Measurements from ENCODE around the gene RETREG1. TPM values are rescaled to one million over a fixed set of nuclear protein-coding genes. Genes with fewer than 3 reads are reported as not detected.

RETREG1 gene
- total RNA-seq, 1 donor from 2014 or later: 15.8 TPM

DNA sequence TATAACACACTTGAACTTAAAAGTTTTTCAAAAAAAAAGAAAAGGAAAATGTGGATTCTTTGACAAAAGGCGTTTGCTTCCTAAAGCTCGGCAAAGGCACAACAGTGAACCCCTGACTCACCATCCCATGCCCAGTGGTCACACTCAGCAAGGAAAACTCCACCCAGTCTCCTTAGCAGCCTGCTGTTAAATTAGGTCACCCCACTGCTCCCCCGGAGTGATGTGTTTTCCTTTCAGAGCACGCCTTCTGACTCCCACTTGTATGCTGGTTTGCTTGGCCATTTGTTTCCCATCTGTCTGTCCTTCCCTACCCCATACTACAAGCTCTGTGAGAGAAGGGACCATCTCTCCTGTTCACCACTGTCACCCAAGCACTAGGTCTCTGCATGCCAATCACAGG lies 23.8 kb downstream of the RETREG1 start:
- DNase-seq (ENCODE audit: low spot score): no peak
- TF ChIP-seq, protein P1, sequence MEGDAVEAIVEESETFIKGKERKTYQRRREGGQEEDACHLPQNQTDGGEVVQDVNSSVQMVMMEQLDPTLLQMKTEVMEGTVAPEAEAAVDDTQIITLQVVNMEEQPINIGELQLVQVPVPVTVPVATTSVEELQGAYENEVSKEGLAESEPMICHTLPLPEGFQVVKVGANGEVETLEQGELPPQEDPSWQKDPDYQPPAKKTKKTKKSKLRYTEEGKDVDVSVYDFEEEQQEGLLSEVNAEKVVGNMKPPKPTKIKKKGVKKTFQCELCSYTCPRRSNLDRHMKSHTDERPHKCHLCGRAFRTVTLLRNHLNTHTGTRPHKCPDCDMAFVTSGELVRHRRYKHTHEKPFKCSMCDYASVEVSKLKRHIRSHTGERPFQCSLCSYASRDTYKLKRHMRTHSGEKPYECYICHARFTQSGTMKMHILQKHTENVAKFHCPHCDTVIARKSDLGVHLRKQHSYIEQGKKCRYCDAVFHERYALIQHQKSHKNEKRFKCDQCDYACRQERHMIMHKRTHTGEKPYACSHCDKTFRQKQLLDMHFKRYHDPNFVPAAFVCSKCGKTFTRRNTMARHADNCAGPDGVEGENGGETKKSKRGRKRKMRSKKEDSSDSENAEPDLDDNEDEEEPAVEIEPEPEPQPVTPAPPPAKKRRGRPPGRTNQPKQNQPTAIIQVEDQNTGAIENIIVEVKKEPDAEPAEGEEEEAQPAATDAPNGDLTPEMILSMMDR (IDR thresholded peaks at IDR 0.05; ENCODE audit: unreplicated experiment): no peak
- H3K4me1 Mint-ChIP-seq (ENCODE audit: unreplicated experiment): peaks cover 23% of the 10 kb centered on the region
- H3K27ac Mint-ChIP-seq (ENCODE audit: unreplicated experiment): no peak overlapping the region
- H3K4me3 Mint-ChIP-seq (ENCODE audit: unreplicated experiment): no peak overlapping the region
- H3K36me3 Mint-ChIP-seq (ENCODE audit: low read depth, unreplicated experiment): peaks cover 2% of the 10 kb centered on the region
- no peaks in the 10 kb centered on the region for H3K9me3 Mint-ChIP-seq (ENCODE audit: unreplicated experiment)
- H3K27me3 Mint-ChIP-seq (ENCODE audit: unreplicated experiment): no peaks in the 10 kb centered on the region

GRCh38 chr5:16592255-16592654 lies 24.5 kb downstream of the RETREG1 start:
- H3K27ac Mint-ChIP-seq (ENCODE audit: unreplicated experiment): no peak overlapping the region
- no peak overlapping the region for H3K4me3 Mint-ChIP-seq (ENCODE audit: unreplicated experiment)

GRCh38 chr5:16590685-16591084 lies 26.1 kb downstream of the RETREG1 start:
- H3K4me3 Mint-ChIP-seq (ENCODE audit: unreplicated experiment): no peak overlapping the region
- no peaks in the 10 kb centered on the region for H3K9me3 Mint-ChIP-seq (ENCODE audit: unreplicated experiment)
- peaks cover 23% of the 10 kb centered on the region for H3K4me1 Mint-ChIP-seq (ENCODE audit: unreplicated experiment)
- peaks cover 1% of the 10 kb centered on the region for H3K27me3 Mint-ChIP-seq (ENCODE audit: unreplicated experiment)
- no peak overlapping the region for H3K27ac Mint-ChIP-seq (ENCODE audit: unreplicated experiment)
- TF ChIP-seq, protein P1 (IDR thresholded peaks at IDR 0.05; ENCODE audit: unreplicated experiment): no peak
- DNase-seq (ENCODE audit: low spot score): no peak
- H3K36me3 Mint-ChIP-seq (ENCODE audit: low read depth, unreplicated experiment): peaks cover 5% of the 10 kb centered on the region

More at GRCh38 chr5:16592255-16592654, 24.5 kb downstream of the RETREG1 start:
- Mint-ChIP-seq H3K4me1 (ENCODE audit: unreplicated experiment) (peaks cover 23% of the 10 kb centered on the region), H3K36me3 (ENCODE audit: low read depth, unreplicated experiment) (no peaks in the 10 kb centered on the region), H3K9me3 (ENCODE audit: unreplicated experiment) (no peaks in the 10 kb centered on the region), H3K27me3 (ENCODE audit: unreplicated experiment) (peaks cover 1% of the 10 kb centered on the region)
- TF ChIP-seq, protein P1 (IDR thresholded peaks at IDR 0.05; ENCODE audit: unreplicated experiment): no peak
- no peak for DNase-seq (ENCODE audit: low spot score)

GRCh38 chr5:16589658-16590057 lies 27.1 kb downstream of the RETREG1 start:
- Mint-ChIP-seq H3K36me3 (ENCODE audit: low read depth, unreplicated experiment) (peaks cover 8% of the 10 kb centered on the region), H3K27ac (ENCODE audit: unreplicated experiment) (no peak overlapping the region), H3K4me3 (ENCODE audit: unreplicated experiment) (no peak overlapping the region), H3K27me3 (ENCODE audit: unreplicated experiment) (peaks cover 1% of the 10 kb centered on the region), H3K9me3 (ENCODE audit: unreplicated experiment) (no peaks in the 10 kb centered on the region), H3K4me1 (ENCODE audit: unreplicated experiment) (peaks cover 23% of the 10 kb centered on the region)
- no peak for DNase-seq (ENCODE audit: low spot score)
- TF ChIP-seq, protein P1 (IDR thresholded peaks at IDR 0.05; ENCODE audit: unreplicated experiment): no peak

DNA sequence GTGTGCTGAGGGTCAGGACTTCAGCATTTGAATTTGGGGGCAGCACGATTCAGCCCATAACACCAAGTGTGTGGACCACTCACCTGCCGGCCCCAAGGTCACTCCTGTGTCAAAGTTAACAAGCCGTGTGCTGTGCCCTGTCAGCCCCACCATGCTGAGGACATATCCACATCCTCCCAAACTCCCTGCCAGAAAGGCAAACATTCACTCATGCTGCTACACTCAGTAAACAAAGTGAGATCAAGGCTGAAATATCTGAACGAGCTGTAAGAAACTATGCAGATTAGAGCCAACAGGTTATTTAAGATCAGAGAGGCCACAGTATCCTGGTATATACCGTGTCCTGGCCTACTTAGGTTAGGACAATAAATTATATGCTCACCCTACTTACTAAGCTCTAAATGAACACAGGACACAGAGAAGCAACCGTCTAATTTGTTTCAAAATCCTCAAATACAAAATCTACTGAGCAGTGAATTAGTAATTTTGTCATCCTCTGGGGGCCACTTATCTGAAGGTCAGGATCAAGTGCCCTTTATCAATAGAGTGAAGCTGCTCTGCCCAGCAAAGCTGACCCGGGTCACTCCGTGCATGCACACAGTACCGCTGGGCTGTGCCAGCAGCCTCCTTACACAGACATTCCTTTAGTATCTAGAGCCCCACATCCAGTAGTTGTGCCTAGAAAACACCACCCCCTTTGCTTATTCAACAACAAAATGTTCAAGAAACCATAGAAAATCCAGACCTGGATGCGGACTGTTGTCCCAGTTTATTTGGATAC lies 28.2 kb downstream of the RETREG1 start:
- no peak overlapping the region for H3K27ac Mint-ChIP-seq (ENCODE audit: unreplicated experiment)
- H3K9me3 Mint-ChIP-seq (ENCODE audit: unreplicated experiment): no peaks in the 10 kb centered on the region
- H3K27me3 Mint-ChIP-seq (ENCODE audit: unreplicated experiment): peaks cover 1% of the 10 kb centered on the region
- TF ChIP-seq, protein P1 (IDR thresholded peaks at IDR 0.05; ENCODE audit: unreplicated experiment): no peak
- H3K36me3 Mint-ChIP-seq (ENCODE audit: low read depth, unreplicated experiment): peaks cover 8% of the 10 kb centered on the region
- peaks cover 23% of the 10 kb centered on the region for H3K4me1 Mint-ChIP-seq (ENCODE audit: unreplicated experiment)
- no peak overlapping the region for H3K4me3 Mint-ChIP-seq (ENCODE audit: unreplicated experiment)
- DNase-seq (ENCODE audit: low spot score): no peak
